CD4-positive, alpha-beta T cell treated with Interleukin-15 for 1 hour (primary cell): ENCODE results near the gene ARL13B.
"Not testable (repeated sequence)": the region's sequence is repeated elsewhere in the genome, so short reads cannot be mapped to it uniquely, and the experiment has no call there.

Experiments
- DNase-seq: peaks from one replicate; pipeline ENCODE4 v3.0.0-alpha.2; 2020

The ARL13B gene

DNA sequence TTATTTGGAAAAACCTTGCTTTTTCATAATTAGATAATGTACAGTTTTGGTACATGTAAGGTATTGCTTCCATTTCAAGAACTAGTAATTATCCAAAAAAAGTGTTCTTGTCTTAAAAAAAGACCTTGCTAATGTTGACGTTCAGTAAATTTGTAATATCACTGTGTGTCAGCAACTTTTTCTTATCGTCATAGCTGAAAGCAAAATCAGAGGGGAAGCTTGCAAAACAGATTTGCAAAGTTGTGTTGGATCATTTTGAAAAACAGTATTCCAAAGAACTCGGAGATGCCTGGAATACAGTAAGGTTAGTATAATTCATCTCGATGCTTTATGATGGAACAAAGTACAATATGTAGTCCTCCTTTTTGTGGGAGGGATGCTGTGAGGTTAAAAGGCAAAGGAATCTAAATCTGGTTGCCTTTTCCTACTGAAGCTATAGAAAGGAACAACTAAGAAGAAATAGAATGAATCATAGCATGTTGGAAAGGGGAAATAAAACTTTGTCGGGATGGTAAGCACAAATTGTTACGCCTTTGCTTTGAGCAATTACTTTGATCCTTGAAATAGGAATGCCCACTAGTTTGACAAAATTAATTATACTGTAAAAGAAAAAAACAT, 84.4 kb downstream of the ARL13B start:
- no peak for DNase-seq

DNA sequence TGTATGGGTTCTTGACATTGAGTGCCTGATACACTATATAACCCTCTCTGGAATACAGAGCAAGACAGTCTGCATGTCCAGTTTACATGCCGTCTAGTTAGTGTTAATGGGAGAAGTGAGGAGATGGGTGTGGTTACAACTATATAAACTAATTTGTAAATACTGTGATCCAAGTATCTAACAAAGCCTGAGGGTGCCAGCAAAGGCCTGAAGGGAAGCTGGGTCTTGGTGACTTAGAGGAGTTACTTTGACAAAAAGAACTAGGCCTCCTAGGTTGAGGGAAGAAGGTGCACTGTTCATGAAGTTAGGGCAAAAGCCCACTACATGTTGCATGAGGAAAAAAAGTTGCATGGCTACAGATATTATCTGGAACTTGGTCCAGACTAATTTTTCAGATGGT, 85.2 kb downstream of the ARL13B start:
- no peak for DNase-seq

DNA sequence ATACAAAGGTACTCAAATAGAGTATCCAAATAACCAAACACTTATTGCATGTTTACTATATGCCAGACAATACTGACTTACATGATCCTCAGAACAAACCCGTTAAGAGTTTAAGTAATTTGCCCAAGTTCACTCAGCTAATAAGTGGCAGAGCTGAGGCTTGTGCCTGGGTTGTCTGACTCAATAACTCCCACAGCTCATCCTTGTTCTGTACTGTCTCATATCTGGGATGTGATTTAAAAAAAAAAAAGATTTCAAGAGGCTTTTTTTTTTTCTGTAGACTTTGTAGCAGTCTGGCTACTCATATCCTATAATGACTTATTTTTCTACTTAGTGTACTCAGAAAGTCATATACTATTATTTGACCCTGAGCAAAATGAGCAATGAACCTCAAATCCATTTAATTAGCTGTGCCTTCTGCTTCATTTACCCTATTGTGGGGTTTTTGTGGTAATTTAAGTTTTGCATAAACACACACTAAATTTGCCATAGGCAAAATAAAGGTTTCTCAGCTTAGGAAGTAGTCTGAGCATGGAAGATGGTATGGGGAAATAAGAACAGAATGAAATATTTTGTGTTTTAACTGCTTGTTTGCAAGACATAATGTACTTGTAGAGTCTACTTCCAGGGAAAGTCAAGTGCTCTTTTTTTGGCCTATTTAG, 86.0 kb downstream of the ARL13B start:
- no peak for DNase-seq

DNA sequence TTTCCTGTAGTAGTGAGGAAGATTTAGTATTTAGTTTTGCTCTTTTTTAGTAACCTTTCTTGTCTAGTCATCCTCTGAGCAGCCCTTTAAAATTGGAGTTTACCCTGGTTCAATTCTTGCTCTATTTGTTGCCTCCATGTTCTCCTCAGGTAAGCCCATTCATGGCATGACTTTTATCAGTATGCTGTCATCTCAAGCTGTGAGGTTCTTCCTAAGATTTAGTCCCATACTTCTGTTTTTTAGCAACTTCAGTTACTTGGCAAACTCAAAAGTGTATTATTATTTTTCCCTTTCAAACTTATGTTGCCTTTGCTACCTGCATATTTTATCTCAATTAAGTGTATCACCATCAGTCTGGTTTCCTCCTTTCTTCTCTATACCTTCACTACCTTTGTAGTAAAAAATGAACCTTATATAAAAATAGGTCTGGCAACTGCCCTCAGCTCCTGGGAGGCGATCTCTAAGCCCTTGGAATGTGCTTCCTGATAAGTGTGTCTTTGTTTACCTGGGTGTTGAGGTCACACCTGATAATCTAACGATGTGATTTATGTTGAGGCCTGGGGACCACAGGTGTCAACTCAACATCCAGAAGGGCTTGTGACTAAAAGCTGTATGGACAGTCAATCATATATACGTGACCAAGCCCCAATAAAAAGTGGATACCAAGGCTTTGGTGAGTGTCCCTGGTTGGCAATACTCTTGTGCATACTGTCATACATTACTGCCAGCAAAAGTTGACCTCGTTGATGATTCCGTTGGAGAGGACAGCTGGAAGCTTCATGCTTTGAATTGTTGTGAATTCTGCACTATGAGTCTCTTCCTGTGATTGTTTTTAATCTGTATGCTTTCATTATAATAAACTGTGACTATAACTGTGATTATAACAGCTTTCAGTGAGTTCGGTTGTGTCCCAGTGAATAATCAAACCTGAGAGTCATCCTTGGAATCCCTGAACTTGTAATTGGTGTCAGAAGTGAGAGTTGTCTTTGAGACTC, 86.8 kb downstream of the ARL13B start:
- no peak for DNase-seq

DNA sequence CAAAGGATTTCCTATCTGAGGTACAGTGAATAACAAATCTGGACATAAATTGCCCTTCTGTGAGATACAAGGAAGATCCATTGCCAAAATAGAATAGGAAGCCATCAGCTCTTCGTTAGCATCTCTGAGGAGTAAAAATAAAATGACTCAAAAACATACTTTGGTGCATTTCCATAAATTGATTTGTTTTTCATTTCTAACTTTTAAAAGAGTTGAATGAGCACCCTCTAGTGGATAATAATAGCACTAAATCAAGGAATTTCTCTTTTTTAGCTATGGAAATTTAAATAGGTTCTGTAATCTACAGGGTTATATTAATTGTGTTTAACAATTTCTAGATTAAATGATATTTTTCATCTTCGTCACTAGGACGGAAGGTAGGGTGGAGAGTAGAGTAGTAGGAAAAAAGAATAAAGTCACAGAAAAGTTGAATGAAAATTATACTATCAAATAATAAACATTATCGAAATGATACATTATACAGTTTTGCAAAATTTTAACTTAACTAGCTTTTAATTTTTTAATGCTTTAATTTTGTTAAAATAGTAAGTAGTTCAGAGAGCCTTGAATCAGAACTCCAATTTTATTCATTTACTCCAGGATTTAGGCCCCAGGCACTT, 89.3 kb downstream of the ARL13B start:
- DNase-seq: no peak

DNA sequence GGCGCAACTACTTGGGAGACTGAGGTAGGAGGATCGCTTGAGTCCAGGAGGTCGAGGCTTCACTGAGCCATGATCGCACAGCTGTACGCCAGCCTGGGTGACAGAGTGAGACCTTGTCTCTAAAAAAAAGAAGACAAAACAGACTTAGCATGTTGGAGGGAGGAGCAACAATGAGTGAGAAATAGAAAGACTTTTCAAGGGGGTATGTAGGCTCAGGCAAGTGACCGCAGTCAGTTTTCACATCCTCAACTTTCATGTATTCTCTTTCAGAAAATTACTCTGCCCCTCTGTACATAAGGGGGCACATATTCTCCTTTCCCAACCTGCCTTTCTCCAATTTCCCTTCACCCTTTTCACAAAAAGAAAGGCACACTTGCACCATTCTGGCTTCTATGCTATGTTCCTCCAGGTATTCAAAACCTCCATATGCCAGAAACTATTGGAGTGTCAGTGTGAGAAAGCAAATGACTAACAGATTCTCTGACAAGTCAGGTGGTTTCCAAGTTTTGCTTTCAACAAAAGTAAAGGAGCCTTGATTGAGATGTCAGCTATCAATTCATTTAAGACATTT, 90.5 kb downstream of the ARL13B start:
- no peak for DNase-seq

DNA sequence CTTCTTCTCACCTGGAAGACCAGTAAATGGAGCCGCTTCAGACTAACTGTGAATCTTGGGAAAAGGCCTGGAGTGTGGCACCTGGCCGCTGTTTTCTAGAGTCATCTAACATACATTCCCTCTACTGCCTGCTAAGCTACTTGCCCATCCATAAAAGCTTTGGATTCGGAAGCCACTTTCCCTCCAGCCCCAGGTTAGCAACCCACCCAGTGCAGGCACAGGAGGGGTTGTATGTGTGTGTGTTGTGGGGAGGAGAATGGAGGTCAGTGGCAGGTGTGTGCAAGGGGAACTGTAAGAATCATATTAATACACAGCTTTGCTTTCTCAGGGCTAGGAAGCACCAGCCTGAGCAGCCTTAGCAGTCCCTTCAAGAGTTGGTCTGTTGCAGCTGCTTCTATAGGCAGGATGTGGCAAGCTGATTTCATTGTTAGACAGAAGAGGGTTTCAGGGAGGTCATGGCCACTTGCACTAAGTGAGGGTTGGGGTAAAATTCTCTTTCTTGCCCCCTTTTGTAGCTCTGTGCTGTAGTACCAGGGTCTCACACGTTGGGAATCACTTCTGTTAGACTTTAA, 91.8 kb downstream of the ARL13B start:
- DNase-seq: no peak

DNA sequence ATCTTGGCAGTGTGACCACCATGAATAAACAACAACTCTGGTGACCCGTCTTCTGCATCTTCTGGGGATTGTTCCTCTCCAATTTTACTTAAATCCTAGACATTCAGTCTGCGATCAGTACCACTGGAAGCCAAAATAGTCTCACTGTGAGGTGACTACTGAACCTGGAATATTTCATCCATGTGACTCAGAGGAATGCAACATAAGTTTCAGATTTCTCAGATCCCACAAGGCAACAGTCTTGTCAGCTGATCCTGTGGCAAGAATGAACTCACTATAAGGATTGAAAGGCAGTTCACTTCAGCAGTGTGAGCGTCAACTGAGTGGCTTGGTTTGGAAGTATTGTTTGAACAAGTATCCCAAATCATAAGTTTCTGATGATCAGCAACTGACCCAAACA, 96.1 kb downstream of the ARL13B start:
- no peak for DNase-seq

DNA sequence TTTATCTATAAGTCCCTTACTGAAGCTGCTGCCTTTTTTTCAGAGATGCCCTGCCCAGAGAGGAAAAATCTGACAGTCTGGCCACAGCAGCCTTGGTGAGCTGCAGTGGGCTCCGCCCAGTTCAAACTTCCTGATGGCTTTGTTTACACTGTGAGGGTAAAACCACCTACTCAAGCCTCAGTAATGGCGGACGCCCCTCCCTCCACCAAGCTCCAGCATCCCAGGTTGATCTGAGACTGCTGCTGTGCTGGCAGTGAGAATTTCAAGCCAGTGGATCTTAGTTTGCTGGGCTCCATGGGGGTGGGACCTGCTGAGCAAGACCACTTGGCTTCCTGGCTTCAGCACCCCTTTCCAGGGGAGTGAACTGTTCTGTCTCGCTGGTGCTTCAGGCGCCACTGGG, 100.6 kb downstream of the ARL13B start:
- not testable (repeated sequence) for DNase-seq

DNA sequence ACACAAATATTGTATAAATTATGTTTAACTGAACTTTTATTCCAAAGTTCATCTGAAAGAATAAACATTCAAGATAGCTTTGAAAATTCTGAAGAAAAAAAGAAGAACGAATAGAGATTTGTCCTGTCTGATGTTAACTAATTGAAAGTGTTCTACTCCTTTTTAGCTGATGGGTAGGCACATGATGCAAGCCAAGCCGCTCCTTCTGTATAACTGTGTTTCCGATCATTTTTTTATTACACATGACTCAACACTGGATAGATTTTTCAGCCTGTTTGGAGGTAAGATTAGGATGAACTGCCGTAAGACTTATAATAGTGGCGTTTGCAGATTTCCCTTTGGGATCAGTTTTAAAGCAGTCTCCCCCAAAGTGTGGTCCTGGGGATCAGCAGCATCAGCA, 101.9 kb downstream of the ARL13B start:
- no peak for DNase-seq

DNA sequence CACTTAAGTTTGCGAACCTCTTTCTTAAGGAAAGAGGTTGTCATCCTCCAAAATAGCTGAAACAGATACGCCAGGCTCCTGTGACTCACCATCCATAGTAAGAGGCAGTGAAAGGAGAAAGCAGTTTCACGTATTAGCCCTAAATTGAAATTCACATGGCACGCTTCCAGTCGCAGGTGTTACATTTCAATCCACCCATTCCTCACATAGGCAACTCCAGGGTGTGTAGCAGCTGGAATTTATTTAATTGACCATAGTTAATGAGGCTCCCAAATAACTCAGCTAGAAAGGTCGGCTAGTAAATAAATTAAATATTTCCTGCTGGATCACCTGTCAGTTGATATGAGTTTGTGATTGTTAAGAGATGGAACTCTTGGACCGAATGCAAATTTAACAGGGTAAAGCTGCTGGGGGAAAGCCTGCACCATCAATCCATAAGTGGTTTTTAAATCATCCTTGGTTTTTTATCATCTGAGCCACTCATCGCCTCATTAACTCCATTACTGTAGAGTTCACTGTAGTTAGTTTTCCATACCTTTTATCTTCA, 102.5 kb downstream of the ARL13B start:
- no peak for DNase-seq

DNA sequence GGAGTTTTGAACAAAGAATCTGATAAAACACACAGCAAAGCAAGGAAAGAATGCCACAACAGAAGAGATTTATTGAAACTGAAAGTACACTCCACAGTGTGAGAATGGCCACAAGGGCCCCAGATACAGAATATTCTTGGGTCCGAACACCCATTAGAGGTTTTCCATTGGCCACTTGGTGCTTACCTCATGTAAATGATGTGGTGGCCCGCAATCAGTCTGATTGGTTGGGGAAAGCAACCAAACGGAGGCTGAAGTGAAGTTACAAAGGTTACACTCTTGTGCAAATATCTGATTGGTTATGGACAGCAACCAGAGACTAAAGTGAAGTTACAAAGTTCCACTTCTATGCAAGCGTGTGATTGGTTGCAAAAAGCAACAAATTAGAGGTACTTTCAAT, 103.3 kb downstream of the ARL13B start:
- DNase-seq: no peak

DNA sequence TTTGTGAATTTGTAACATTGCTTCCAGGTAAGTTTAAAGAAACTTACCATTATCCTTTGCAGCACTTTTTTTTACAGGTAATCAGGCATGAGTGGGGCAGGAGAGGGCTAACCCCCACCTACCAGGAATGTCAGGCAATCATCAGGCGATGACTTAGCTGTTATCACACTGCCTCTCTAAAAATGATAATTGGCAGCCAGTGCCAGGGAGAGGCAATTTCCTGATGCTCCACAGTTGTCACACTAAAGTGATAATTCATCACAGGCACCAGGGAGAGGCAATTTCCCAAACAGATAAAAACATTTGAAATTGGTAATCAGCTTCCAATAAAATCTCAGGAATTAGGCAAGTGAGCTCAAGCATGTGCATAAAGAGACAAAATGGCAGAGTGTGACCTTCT, 109.2 kb downstream of the ARL13B start:
- no peak for DNase-seq

DNA sequence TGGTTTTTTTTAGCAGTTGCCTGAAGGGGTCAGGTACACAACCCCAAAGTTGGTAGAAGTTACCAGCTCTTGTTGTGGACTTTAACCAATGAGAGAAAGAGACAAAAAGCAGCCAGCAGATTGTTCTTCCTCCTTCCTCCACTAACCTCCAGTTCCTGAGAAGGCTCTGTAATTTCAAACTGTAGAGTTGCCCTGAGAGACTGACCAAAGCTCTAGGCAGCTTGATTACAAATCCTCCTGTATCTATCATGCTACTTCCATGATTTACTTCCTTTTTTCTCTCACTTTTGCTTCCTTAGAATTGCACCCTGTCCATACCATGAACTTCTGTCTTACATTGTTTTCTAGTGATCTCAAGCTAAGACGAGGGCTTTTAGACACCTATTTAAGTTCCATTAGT, 112.1 kb downstream of the ARL13B start:
- DNase-seq: no peak

DNA sequence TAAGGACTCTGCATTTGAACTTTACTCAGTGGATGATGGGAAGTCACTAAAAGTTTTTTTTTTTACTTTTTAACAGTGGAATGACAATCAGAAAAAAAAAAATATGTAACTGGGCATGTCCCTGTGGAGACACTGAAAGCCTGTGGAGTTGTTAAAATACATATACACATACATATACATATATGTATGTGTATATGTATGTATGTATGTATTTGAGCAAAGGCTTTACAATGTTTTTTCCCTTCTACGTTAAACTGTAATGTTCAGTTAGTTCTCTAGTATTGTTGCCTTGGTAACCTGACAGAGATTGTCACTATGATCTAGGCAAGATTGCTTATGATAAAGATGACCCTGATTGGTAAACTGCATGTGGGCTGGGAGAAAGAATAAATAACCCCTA, 113.2 kb downstream of the ARL13B start:
- DNase-seq: no peak

DNA sequence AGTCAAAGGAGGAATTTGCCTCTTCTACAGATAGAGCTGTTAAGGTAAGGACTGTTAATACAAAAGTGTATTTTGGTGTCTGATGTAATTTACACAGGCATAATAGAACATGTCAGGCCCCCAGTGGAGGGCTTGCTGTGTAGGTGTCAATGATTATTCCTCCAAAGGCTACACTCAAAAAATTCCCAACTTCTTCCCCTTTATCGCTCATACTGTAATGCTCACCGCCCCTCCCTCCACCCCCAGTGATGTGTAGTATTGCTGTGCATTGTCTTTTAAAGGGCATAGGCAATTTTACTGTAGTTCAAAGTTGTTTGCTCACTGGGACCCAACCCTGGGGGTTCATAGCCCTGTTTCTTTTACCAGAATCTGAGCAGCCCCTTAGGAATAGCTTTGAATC, 115.2 kb downstream of the ARL13B start:
- DNase-seq: no peak

DNA sequence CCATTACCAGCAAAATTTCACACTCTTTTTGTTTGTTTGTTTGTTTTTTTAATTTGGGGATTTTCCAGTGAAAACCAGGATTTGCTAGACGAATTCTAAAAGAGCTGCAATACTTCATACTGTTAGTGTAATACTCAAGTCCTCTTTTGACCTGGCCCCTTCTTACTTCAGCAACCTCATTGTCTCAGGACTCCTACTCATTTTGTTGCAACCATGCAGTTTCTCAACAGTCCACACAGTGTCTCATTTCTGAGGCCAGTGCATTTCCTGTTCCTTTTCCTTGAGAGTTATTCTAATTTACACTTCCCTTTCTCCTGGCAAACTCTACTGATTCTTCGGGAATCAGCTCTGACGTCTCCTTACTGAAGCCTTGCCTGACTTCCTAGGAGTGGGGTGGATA, 118.5 kb downstream of the ARL13B start:
- DNase-seq: no peak

DNA sequence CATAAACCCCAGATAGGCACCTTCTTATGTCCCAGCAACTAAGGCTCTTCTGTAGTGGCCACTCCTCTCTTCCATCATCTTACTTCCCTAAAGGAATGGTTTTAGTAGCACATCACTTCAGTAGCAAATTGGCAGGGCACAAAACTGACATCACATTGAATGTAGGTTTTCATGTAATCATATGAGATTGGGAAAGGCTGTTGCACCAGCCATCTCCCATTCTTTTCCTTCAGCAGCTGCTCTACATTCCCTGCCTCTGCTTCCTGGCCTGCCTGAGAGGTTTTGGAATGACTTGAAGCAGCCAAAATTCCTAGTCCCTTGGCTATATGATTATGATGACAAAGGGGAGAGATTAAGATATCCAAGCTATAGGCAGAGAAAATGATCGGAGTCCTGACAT, 119.4 kb downstream of the ARL13B start:
- DNase-seq: no peak

DNA sequence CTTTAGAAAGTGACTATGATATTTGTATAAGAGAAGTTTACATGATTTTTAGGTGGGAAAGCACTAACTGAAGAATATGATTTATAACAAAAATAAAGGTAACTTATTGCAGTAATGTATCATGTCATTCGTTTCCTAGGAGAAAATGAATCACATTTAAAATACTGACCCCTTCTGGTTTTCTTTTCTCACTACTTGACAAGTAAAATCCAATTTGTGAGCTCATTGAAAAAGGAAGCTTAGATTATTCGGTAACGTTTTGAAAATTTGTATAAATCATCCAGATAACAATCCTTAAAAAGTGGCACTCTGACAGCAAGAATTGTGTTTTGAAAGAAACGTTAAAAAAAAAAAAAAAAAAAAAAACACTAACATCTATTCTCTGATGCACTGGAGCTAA, 121.9 kb downstream of the ARL13B start:
- no peak for DNase-seq
